OCI-LY7 (cell line): ENCODE data around the gene ARHGEF39. TPM values are rescaled to one million over a fixed set of nuclear protein-coding genes. Genes with fewer than 3 reads are reported as not detected.
"Not testable (repeated sequence)": the region's sequence is repeated elsewhere in the genome, so short reads cannot be mapped to it uniquely, and the experiment has no call there.

Source experiments
- BruUV-seq: library from RNA; stranded (reverse); fragments of 400-500 nt; replicated peaks from 2 replicates; lab custom pipeline; 2021; lab: Mats Ljungman, UMichigan
- CTCF ChIA-PET: fragments of 300-600 bp; sonication (Branson Sonifier 250); formaldehyde crosslinking; loops from one replicate; lab custom pipeline; 2022; ENCODE audit warnings: antibody characterized with exemption; ENCODE audit not compliant: unreplicated experiment; lab: Charles Lee
- POLR2A ChIA-PET: fragments of 300-600 bp; sonication (Branson Sonifier 250); formaldehyde crosslinking; loops from one replicate; lab custom pipeline; 2022; ENCODE audit warnings: antibody characterized with exemption; lab: Charles Lee
- DNase-seq: peaks from one replicate; pipeline ENCODE4 v3.0.0-alpha.2; 2015; ENCODE audit warnings: low spot score
- H2AFZ ChIP-seq: fragments of 200-600 bp; sonication (generic), shearing (Covaris generic); 2 replicates; pipeline ENCODE4 v1.6.1; 2014; ENCODE audit warnings: mild to moderate bottlenecking, antibody characterized with exemption, low read length, moderate library complexity
- H3K27ac ChIP-seq: fragments of 200-600 bp; sonication (generic); 2 replicates; pipeline ENCODE4 v1.5.1; 2014; ENCODE audit warnings: mixed run types, low read depth, mild to moderate bottlenecking, moderate library complexity, low read length, inconsistent platforms; ENCODE audit not compliant: poor library complexity, severe bottlenecking
- H3K36me3 ChIP-seq: fragments of 200-600 bp; sonication (generic); 2 replicates; pipeline ENCODE4 v1.6.1; 2014; ENCODE audit warnings: mild to moderate bottlenecking, antibody characterized with exemption, low read length, moderate library complexity, mixed read lengths; ENCODE audit not compliant: insufficient read depth
- H3K4me1 ChIP-seq: fragments of 200-600 bp; sonication (generic); 2 replicates; pipeline ENCODE4 v1.5.1; 2014; ENCODE audit warnings: mild to moderate bottlenecking, low read length; ENCODE audit not compliant: insufficient read depth, poor library complexity, severe bottlenecking
- H3K4me2 ChIP-seq: fragments of 200-600 bp; sonication (generic); 2 replicates; pipeline ENCODE4 v1.6.1; 2014; ENCODE audit warnings: mild to moderate bottlenecking, low read length
- H3K4me3 ChIP-seq: fragments of 200-600 bp; sonication (generic); 2 replicates; pipeline ENCODE4 v1.5.1; 2014; ENCODE audit warnings: mild to moderate bottlenecking, low read depth, low read length; ENCODE audit not compliant: poor library complexity, severe bottlenecking
- H3K79me2 ChIP-seq: fragments of 200-600 bp; sonication (generic); 2 replicates; pipeline ENCODE4 v1.6.1; 2016; ENCODE audit warnings: low read depth, mild to moderate bottlenecking, low read length, moderate library complexity, mixed read lengths; ENCODE audit not compliant: insufficient read depth
- H3K9me2 ChIP-seq: fragments of 200-600 bp; sonication (generic); 2 replicates; pipeline ENCODE4 v1.6.1; 2016; ENCODE audit warnings: mild to moderate bottlenecking, low read length, mixed read lengths; ENCODE audit not compliant: insufficient read depth
- H3K9me3 ChIP-seq: fragments of 200-600 bp; sonication (generic); 2 replicates; pipeline ENCODE4 v1.6.1; 2014; ENCODE audit warnings: mild to moderate bottlenecking, mixed run types, low read length, mixed read lengths
- H4K20me1 ChIP-seq: fragments of 200-600 bp; sonication (generic); 2 replicates; pipeline ENCODE4 v1.6.1; 2014; ENCODE audit warnings: mild to moderate bottlenecking, antibody characterized with exemption, low read length, moderate library complexity, mixed read lengths; ENCODE audit not compliant: insufficient read depth
- EZH2phosphoT487 ChIP-seq: fragments of 200-600 bp; sonication (generic); IDR thresholded peaks from 2 replicates; pipeline ENCODE4 v1.6.1; 2018; ENCODE audit warnings: low read depth, borderline replicate concordance, mild to moderate bottlenecking, mixed run types, antibody characterized with exemption, low read length, moderate library complexity, mixed read lengths
- intact Hi-C: fragments of 100-400 bp; cut with micrococcal nuclease; formaldehyde crosslinking; loops from one replicate; pipeline ENCODE4 v1.10.0; 2022; ENCODE audit not compliant: unreplicated experiment
- total RNA-seq, 2 experiments: library from RNA; depleted of rRNA in 1 of 2; stranded (reverse); fragments of >200 nt in 1 of 2; shearing (Covaris generic) in 1 of 2; gene quantifications; 2 replicates each; pipeline ENCODE4 v1.2.3, GENCODE V29; 2014 to 2022
- TF ChIP-seq, protein P1 (sequence below): fragments of 200-600 bp; sonication (generic); conservative IDR thresholded peaks from 2 replicates; pipeline ENCODE4 v1.5.1; 2014; ENCODE audit warnings: mild to moderate bottlenecking, antibody characterized with exemption, low read length, moderate library complexity, mixed read lengths

ARHGEF39 gene
- total RNA-seq, 2 experiments from 2014 or later: 30.8 to 48.1 TPM

DNA sequence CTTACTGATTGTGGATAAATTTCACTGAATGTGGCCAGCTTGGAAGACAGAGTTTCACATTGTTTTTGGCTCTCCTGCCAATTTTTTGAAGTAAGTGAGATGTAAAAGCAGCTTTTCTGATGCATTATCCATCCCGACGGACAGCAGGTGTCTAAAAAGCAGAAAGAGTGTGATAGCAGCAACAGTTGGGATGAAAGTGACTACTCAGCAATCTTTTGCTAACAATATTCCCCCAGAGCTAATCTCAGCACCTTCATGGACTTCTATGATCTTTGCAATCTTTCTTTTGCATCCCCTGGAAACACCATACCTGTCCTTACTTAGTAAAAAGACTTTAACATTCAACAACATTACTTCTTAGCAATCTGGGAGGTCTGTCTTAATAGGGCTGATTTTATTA, 52.2 kb downstream of the ARHGEF39 start:
- no peak overlapping the region for H3K4me2 ChIP-seq
- H3K9me2 ChIP-seq: no peaks in the 10 kb centered on the region
- H3K4me1 ChIP-seq: peaks cover 32% of the 10 kb centered on the region
- H3K4me3 ChIP-seq: no peak overlapping the region
- peaks cover 5% of the 10 kb centered on the region; the same call in 1 of the 2 replicates for H3K79me2 ChIP-seq
- H3K36me3 ChIP-seq: peaks cover 63% of the 10 kb centered on the region
- no peak overlapping the region for H2AFZ ChIP-seq
- no peak for DNase-seq
- TF ChIP-seq, protein P1, sequence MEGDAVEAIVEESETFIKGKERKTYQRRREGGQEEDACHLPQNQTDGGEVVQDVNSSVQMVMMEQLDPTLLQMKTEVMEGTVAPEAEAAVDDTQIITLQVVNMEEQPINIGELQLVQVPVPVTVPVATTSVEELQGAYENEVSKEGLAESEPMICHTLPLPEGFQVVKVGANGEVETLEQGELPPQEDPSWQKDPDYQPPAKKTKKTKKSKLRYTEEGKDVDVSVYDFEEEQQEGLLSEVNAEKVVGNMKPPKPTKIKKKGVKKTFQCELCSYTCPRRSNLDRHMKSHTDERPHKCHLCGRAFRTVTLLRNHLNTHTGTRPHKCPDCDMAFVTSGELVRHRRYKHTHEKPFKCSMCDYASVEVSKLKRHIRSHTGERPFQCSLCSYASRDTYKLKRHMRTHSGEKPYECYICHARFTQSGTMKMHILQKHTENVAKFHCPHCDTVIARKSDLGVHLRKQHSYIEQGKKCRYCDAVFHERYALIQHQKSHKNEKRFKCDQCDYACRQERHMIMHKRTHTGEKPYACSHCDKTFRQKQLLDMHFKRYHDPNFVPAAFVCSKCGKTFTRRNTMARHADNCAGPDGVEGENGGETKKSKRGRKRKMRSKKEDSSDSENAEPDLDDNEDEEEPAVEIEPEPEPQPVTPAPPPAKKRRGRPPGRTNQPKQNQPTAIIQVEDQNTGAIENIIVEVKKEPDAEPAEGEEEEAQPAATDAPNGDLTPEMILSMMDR: no peak
- TF ChIP-seq EZH2phosphoT487: no peak
- BruUV-seq: no TSS peak
- intact Hi-C loops: no loop called here
- POLR2A ChIA-PET: interaction anchor here (0.6 to 1.7 kb wide), 4 partner anchors 34 to 73 kb away, joined by 3 read pairs; partner anchors contain the start of gene SIT1
- H3K9me3 ChIP-seq: no peaks in the 10 kb centered on the region
- CTCF ChIA-PET: interaction anchor here (1.0 kb wide), 1 partner anchor 7 kb away, joined by 3 read pairs; no protein-coding TSS in a partner anchor
- no peak overlapping the region for H3K27ac ChIP-seq
- H4K20me1 ChIP-seq: no peaks in the 10 kb centered on the region

DNA sequence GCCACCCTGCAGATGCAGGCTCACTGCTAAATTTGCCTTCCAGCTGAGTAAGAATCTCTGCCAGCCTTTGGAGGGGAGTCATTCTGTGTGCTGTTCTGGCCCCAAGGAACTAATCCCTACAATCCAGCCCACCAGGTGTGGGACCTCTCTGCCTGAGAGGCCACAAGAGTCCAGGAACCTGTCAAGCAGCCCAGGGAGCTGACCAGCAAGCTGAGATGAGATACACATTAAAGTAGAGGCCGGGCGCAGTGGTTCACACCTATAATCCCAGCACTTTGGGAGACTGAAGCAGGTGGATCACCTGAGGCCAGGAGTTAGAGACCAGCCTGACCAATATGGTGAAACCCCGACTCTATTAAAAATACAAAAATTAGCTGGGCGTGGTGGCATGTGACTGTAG, 52.9 kb downstream of the ARHGEF39 start:
- peaks cover 70% of the 10 kb centered on the region for H3K36me3 ChIP-seq
- H3K9me2 ChIP-seq, H4K20me1 ChIP-seq, H3K79me2 ChIP-seq, H3K4me2 ChIP-seq, H3K9me3 ChIP-seq, BruUV-seq, H2AFZ ChIP-seq, H3K27ac ChIP-seq, H3K4me3 ChIP-seq, DNase-seq, intact Hi-C loops: not testable (repeated sequence)
- CTCF ChIA-PET: interaction anchor here (1.0 to 1.5 kb wide), 2 partner anchors 8 to 76 kb away, joined by 3 to 4 read pairs; no protein-coding TSS in a partner anchor
- peaks cover 25% of the 10 kb centered on the region for H3K4me1 ChIP-seq
- POLR2A ChIA-PET: interaction anchor here (0.6 to 1.2 kb wide), 5 partner anchors 34 to 103 kb away, joined by 3 to 5 read pairs (median 3); partner anchors contain the start of gene SIT1

DNA sequence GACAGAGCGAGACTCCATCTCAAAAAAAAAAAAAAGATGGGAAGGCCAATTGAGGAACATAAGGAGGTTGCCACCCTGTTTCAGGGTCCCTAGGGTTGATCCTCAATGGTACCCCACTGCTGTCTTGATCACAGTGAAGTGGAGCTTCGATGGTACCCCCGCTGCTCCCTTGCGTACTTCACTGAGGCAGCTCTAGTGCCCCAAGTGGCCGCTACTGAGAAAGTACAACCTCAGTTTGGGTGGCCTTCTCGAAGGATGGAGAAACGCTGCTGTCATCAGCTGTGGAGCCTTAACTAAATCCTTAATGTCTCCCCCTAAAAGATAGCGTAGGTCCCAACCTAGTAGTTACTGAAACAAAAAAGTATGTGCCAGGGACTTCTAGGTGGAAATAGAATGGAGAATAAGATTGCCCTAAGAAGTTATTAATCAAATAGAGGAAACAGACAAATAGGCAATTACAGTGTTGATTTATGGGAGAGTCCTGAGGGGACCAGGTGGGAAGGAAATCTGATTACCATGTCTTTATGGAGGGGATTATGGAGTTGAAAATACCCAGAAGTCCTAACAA, 53.7 kb downstream of the ARHGEF39 start:
- BruUV-seq: no TSS peak
- POLR2A ChIA-PET: interaction anchor here (0.7 to 1.0 kb wide), 3 partner anchors 8 to 35 kb away, joined by 3 to 5 read pairs (median 3); no protein-coding TSS in a partner anchor
- peak; percentile 74 for DNase-seq
- no peaks in the 10 kb centered on the region for H4K20me1 ChIP-seq
- peaks cover 76% of the 10 kb centered on the region for H3K36me3 ChIP-seq
- H3K9me2 ChIP-seq: no peaks in the 10 kb centered on the region
- TF ChIP-seq, protein P1: peak; percentile 84
- TF ChIP-seq EZH2phosphoT487: no peak
- no peaks in the 10 kb centered on the region for H3K9me3 ChIP-seq
- no peak overlapping the region for H2AFZ ChIP-seq
- H3K27ac ChIP-seq: no peak overlapping the region
- H3K4me3 ChIP-seq: no peak overlapping the region
- H3K4me1 ChIP-seq: peaks cover 25% of the 10 kb centered on the region
- intact Hi-C loops: no loop called here
- CTCF ChIA-PET: interaction anchor here (0.8 to 1.5 kb wide), 2 partner anchors 37 to 76 kb away, joined by 3 to 4 read pairs; no protein-coding TSS in a partner anchor
- peaks cover 9% of the 10 kb centered on the region for H3K79me2 ChIP-seq
- peak overlapping the region; percentile 0; the same call in 1 of the 2 replicates for H3K4me2 ChIP-seq
